Left hindlimb (tissue), 1 donor: Measurements from ENCODE around the gene HECA.
"Not testable (repeated sequence)": the region's sequence is repeated elsewhere in the genome, so short reads cannot be mapped to it uniquely, and the experiment has no call there.

Experiments
- DNase-seq: peaks from one replicate; pipeline ENCODE4 v3.0.0-alpha.2; 2018

HECA gene

GRCh38 chr6:139134817-139135577, at the start of gene HECA:
TSS of gene HECA (plus strand) at chr6:139135080. CDS start at chr6:139135397, 317 bp downstream.
- peak; percentile 97 for DNase-seq

GRCh38 chr6:139091826-139092225, 43.1 kb upstream of the HECA start:
- no peak for DNase-seq

GRCh38 chr6:139099984-139100383, 34.9 kb upstream of the HECA start:
- DNase-seq: no peak

- no peak for DNase-seq
Measured at GRCh38 chr6:139107051-139107450, 27.8 kb upstream of the HECA start.

GRCh38 chr6:139108378-139108777, 26.5 kb upstream of the HECA start:
- DNase-seq: no peak

- DNase-seq: no peak
Measured at GRCh38 chr6:139109558-139109957, 25.3 kb upstream of the HECA start.

GRCh38 chr6:139112146-139112545, 22.7 kb upstream of the HECA start:
- DNase-seq: no peak

- no peak for DNase-seq
Measured at GRCh38 chr6:139112561-139112960, 22.3 kb upstream of the HECA start.

- no peak for DNase-seq
Measured at GRCh38 chr6:139114746-139115145, 20.1 kb upstream of the HECA start.

GRCh38 chr6:139115989-139116758, 18.7 kb upstream of the HECA start:
- no peak for DNase-seq

GRCh38 chr6:139117734-139118133, 17.1 kb upstream of the HECA start:
- no peak for DNase-seq

GRCh38 chr6:139119552-139119951, 15.3 kb upstream of the HECA start:
- no peak for DNase-seq

GRCh38 chr6:139122823-139123222, 12.1 kb upstream of the HECA start:
- DNase-seq: not testable (repeated sequence)

- DNase-seq: peak; percentile 52
Measured at GRCh38 chr6:139124887-139125672, 9.8 kb upstream of the HECA start.

GRCh38 chr6:139126255-139126654, 8.6 kb upstream of the HECA start:
- DNase-seq: peak; percentile 53

- no peak for DNase-seq
Measured at GRCh38 chr6:139126931-139127330, 7.9 kb upstream of the HECA start.

- DNase-seq: no peak
Measured at GRCh38 chr6:139129284-139129683, 5.6 kb upstream of the HECA start.

GRCh38 chr6:139131736-139132280, 3.1 kb upstream of the HECA start:
- DNase-seq: no peak

GRCh38 chr6:139133262-139134063, 1.4 kb upstream of the HECA start:
- DNase-seq: no peak

GRCh38 chr6:139134064-139134395, 850 bp upstream of the HECA start:
- no peak for DNase-seq

- peak; percentile 68 for DNase-seq
Measured at GRCh38 chr6:139135578-139136545, 982 bp downstream of the HECA start.
